HEK293 (cell line): Measurements from ENCODE around the gene SYNDIG1.

ENCODE experiments used
- CTCF ChIA-PET: fragments of 350-600 bp; formaldehyde crosslinking; extraction: SDS; loops from one replicate; lab custom pipeline; 2021; ENCODE audit warnings: antibody characterized with exemption; lab: Yijun Ruan, JAX
- POLR2A ChIA-PET: fragments of 300-600 bp; formaldehyde crosslinking; extraction: SDS; loops from one replicate; lab custom pipeline; 2020; ENCODE audit warnings: antibody characterized with exemption, inconsistent platforms; lab: Yijun Ruan, JAX
- H3K27ac ChIP-seq: fragments of 200-500 bp; sonication (Bioruptor generic); 2 replicates; pipeline ENCODE4 v1.5.1; 2014; ENCODE audit warnings: low read depth, low read length, control low read depth, inconsistent platforms; ENCODE audit errors: extremely low read depth
- H3K36me3 ChIP-seq, 2 experiments: fragments of 200-500 bp in 1 of 2; sonication (Bioruptor generic) in 1 of 2; 1 replicate in 1 of 2; 2 replicates in 1 of 2; pipeline ENCODE4 v1.5.1; 2014 to 2017; ENCODE audit warnings: inconsistent platforms in 2 of 2, low read length in 2 of 2; ENCODE audit not compliant: control insufficient read depth in 2 of 2, insufficient read depth in 1 of 2
- H3K4me1 ChIP-seq: fragments of 200-500 bp; sonication (Bioruptor generic); 2 replicates; pipeline ENCODE4 v1.5.1; 2014; ENCODE audit warnings: mild to moderate bottlenecking, low read length, inconsistent platforms; ENCODE audit not compliant: control insufficient read depth, insufficient read depth
- H3K4me3 ChIP-seq: 2 replicates; pipeline ENCODE4 v1.5.1; 2011; ENCODE audit warnings: low read depth, mild to moderate bottlenecking, control low read depth, low read length, moderate library complexity
- H3K9me3 ChIP-seq: fragments of 200-500 bp; sonication (Bioruptor generic); 2 replicates; pipeline ENCODE4 v1.5.1; 2014; ENCODE audit warnings: low read depth, low read length, inconsistent platforms; ENCODE audit not compliant: control insufficient read depth, insufficient read depth
- BCL11A ChIP-seq: fragments of 450-650 bp; formaldehyde crosslinking; IDR thresholded peaks from 2 replicates; pipeline ENCODE4 v1.5.1; 2016; ENCODE audit warnings: low read depth, missing biosample characterization, missing genetic modification characterization
- REST ChIP-seq: fragments of 450-650 bp; formaldehyde crosslinking; IDR thresholded peaks from 2 replicates; pipeline ENCODE4 v1.5.1; 2016; ENCODE audit warnings: missing biosample characterization, missing genetic modification characterization
- SP7 ChIP-seq: fragments of 450-650 bp; formaldehyde crosslinking; IDR thresholded peaks from 2 replicates; pipeline ENCODE4 v1.5.1; 2016; ENCODE audit warnings: missing biosample characterization, missing genetic modification characterization
- ZNF169 ChIP-seq: fragments of 450-650 bp; formaldehyde crosslinking; IDR thresholded peaks from 2 replicates; pipeline ENCODE4 v1.5.1; 2016; ENCODE audit warnings: missing biosample characterization, missing genetic modification characterization
- ZNF2 ChIP-seq: fragments of 450-650 bp; formaldehyde crosslinking; IDR thresholded peaks from 2 replicates; pipeline ENCODE4 v1.5.1; 2016; ENCODE audit warnings: missing biosample characterization, missing genetic modification characterization
- ZNF202 ChIP-seq: fragments of 450-650 bp; formaldehyde crosslinking; IDR thresholded peaks from 2 replicates; pipeline ENCODE4 v1.5.1; 2016; ENCODE audit warnings: missing biosample characterization, missing genetic modification characterization, borderline replicate concordance
- ZNF248 ChIP-seq: fragments of 450-650 bp; formaldehyde crosslinking; IDR thresholded peaks from 2 replicates; pipeline ENCODE4 v1.5.1; 2017; ENCODE audit warnings: missing biosample characterization, missing genetic modification characterization
- ZNF274 ChIP-seq, 2 experiments: fragments of 200-500 bp in 1 of 2; fragments of 450-650 bp in 1 of 2; sonication (Bioruptor generic) in 1 of 2; formaldehyde crosslinking in 1 of 2; IDR thresholded peaks; 2 replicates each; pipeline versions ENCODE4 v1.5.1 to v1.6.1; 2014 to 2016; ENCODE audit warnings: borderline replicate concordance in 1 of 2, inconsistent platforms in 1 of 2, low read length in 1 of 2, missing biosample characterization in 1 of 2, missing genetic modification characterization in 1 of 2
- ZNF302 ChIP-seq: fragments of 450-650 bp; formaldehyde crosslinking; IDR thresholded peaks from 2 replicates; pipeline ENCODE4 v1.5.1; 2016; ENCODE audit warnings: missing biosample characterization, missing genetic modification characterization, low read depth
- ZNF341 ChIP-seq: fragments of 450-650 bp; formaldehyde crosslinking; IDR thresholded peaks from 2 replicates; pipeline ENCODE4; 2016; ENCODE audit warnings: low read depth, missing biosample characterization, missing genetic modification characterization
- ZNF354C ChIP-seq: fragments of 450-650 bp; formaldehyde crosslinking; IDR thresholded peaks from 2 replicates; pipeline ENCODE4 v1.5.1; 2016; ENCODE audit warnings: missing biosample characterization, missing genetic modification characterization, low read depth, borderline replicate concordance
- ZNF426 ChIP-seq: fragments of 450-650 bp; formaldehyde crosslinking; IDR thresholded peaks from 2 replicates; pipeline ENCODE4 v1.5.1; 2017; ENCODE audit warnings: missing biosample characterization, missing genetic modification characterization, mild to moderate bottlenecking, inconsistent platforms, moderate library complexity
- ZNF521 ChIP-seq: fragments of 450-650 bp; formaldehyde crosslinking; IDR thresholded peaks from 2 replicates; pipeline ENCODE4 v1.5.1; 2017; ENCODE audit warnings: missing biosample characterization, mild to moderate bottlenecking, missing genetic modification characterization
- ZNF561 ChIP-seq: fragments of 450-650 bp; IDR thresholded peaks from 2 replicates; pipeline ENCODE4 v1.5.1; 2018; ENCODE audit warnings: missing biosample characterization, missing genetic modification characterization, borderline replicate concordance
- ZSCAN5A ChIP-seq: fragments of 450-650 bp; formaldehyde crosslinking; IDR thresholded peaks from 2 replicates; pipeline ENCODE4 v1.5.1; 2016; ENCODE audit warnings: missing biosample characterization, missing genetic modification characterization
- TF ChIP-seq, protein P1 (sequence below): fragments of 450-650 bp; formaldehyde crosslinking; IDR thresholded peaks from 2 replicates; pipeline ENCODE4 v1.5.1; 2016; ENCODE audit warnings: missing biosample characterization, missing genetic modification characterization

The SYNDIG1 gene

GRCh38 chr20:24574307-24574706 lies 104.9 kb downstream of the SYNDIG1 start (continued):
- TF ChIP-seq ZNF274 (IDR thresholded peaks at IDR 0.05; ENCODE audit: low read length), result no peak
- no peak for TF ChIP-seq ZNF274 (tag by site-specific recombination; IDR thresholded peaks at IDR 0.05; ENCODE audit: borderline replicate concordance)
- TF ChIP-seq ZNF202 (tag by site-specific recombination), result peak; percentile 26; the same call in 1 of the 2 replicates
- no peak for TF ChIP-seq ZNF248 (tag by site-specific recombination)
- TF ChIP-seq ZNF426 (tag by site-specific recombination), result peak; percentile 28

DNA sequence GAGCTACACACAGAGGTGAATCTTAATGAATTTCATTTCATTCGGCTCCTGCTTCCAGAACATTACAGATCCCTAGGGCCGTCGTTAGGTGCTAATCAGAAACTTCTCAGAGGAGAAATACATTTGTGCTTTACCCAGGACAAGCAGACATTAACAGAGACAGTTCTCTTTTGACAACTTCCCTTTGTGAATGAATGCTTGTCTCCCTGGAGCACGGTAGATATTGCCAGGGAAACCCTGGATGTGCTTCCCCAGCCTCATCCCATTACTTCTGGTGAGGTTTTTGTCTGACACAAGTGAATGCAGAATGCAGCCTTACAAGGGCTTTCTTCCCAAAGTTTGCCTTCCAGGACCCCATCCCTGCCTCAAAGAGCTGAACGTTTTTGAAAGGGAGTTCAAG lies 105.4 kb downstream of the SYNDIG1 start:
- no peak overlapping the region for H3K27ac ChIP-seq
- H3K4me1 ChIP-seq, result no peaks in the 10 kb centered on the region
- no peaks in the 10 kb centered on the region for H3K9me3 ChIP-seq
- TF ChIP-seq ZNF341 (no peak), REST (tag by site-specific recombination) (no peak), ZNF354C (no peak), SP7 (tag by site-specific recombination) (no peak)
- H3K36me3 ChIP-seq, result no peaks in the 10 kb centered on the region
- no peak overlapping the region for H3K4me3 ChIP-seq
- POLR2A ChIA-PET, result no interaction called here
- CTCF ChIA-PET, result interaction anchor here (0.6 to 0.7 kb wide), 2 partner anchors 126 to 271 kb away, joined by 3 read pairs; no protein-coding TSS in a partner anchor

DNA sequence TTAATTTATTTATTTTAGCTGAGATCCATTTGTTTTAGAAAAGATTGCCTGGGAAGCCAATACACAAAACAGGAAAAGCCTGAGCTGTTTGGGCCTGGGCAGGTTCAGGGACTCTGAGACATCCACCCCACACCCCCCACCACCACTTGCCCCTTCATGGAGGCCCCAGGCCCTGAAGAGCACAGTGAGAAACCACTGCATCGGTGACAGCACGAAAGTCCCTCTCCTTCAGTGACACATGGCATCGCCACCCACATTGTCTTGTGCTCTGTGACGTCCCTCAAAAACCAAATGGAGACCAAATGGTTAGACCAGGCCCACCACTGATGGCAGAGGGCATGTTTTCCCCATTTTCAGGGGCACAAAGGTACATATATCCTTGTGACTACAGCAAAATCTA lies 106.4 kb downstream of the SYNDIG1 start:
- H3K4me3 ChIP-seq, result no peak overlapping the region
- TF ChIP-seq ZNF521 (tag by site-specific recombination) (no peak), ZSCAN5A (no peak), BCL11A (tag by site-specific recombination) (no peak), ZNF302 (tag by site-specific recombination) (no peak), ZNF169 (tag by site-specific recombination) (no peak), ZNF561 (no peak), ZNF2 (tag by site-specific recombination) (no peak)
- TF ChIP-seq, protein P1, sequence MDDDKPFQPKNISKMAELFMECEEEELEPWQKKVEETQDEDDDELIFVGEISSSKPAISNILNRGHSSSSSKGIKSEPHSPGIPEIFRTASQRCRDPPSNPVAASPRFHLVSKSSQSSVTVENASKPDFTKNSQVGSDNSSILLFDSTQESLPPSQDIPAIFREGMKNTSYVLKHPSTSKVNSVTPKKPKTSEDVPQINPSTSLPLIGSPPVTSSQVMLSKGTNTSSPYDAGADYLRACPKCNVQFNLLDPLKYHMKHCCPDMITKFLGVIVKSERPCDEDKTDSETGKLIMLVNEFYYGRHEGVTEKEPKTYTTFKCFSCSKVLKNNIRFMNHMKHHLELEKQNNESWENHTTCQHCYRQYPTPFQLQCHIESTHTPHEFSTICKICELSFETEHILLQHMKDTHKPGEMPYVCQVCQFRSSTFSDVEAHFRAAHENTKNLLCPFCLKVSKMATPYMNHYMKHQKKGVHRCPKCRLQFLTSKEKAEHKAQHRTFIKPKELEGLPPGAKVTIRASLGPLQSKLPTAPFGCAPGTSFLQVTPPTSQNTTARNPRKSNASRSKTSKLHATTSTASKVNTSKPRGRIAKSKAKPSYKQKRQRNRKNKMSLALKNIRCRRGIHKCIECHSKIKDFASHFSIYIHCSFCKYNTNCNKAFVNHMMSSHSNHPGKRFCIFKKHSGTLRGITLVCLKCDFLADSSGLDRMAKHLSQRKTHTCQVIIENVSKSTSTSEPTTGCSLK (tag by site-specific recombination), result no peak
- H3K27ac ChIP-seq, result no peak overlapping the region
- no peaks in the 10 kb centered on the region for H3K36me3 ChIP-seq
- ChIA-PET POLR2A (no interaction called here), CTCF (no interaction called here)
- H3K9me3 ChIP-seq, result no peaks in the 10 kb centered on the region
- no peaks in the 10 kb centered on the region for H3K4me1 ChIP-seq
